ENCODE data around the gene LUC7L. TPM values are rescaled to one million over a fixed set of nuclear protein-coding genes. Genes with fewer than 3 reads are reported as not detected.
A peak's percentile ranks its signal among the peaks of the same experiment; 100 is the strongest.
"Not testable (repeated sequence)": the region's sequence is repeated elsewhere in the genome, so short reads cannot be mapped to it uniquely, and the experiment has no call there.

LUC7L gene
- total RNA-seq, 6 donors from 2014 or later: 57.9 to 394 (median 108) TPM

DNA sequence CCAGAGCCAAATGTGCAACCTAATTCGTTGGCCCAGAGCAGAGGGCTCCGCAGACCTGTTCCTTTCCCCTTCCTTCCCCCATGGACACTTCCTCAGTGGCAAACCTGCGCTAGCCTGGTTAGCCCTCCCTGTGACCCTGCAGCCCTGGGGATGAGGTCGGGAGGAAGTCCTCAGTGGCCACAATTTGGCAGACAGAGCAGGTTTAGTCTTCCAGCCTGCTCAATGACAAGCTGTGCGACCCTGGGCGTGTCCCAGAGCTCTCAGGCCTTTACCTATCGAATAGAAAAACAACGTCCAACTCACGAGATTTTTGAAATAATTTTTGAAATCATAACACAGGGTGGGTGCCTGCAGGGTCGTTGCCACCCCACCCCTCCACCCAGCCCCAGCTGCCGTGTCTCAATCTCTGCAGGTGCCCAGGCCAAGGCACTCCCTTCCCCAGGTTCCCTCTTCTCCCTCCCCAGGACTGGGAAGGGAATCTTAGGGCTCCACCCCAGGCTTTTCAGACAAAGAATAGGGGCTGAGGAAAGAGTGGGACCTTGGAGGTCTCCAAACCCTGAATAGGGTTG lies 62.0 kb downstream of the LUC7L start:
- H3K4me1 ChIP-seq: peaks cover 14 to 18% (median 17%) of the 10 kb centered on the region in 4 donors
- H3K27me3 ChIP-seq: peaks cover 2 to 57% (median 35%) of the 10 kb centered on the region in 4 donors
- no peak for ATAC-seq (ENCODE audit: low FRiP score in 2 of 2)
- no peak overlapping the region for H3K27ac ChIP-seq
- H3K36me3 ChIP-seq: no peaks in the 10 kb centered on the region
- 12 to 16% methylated on average over 11 of the region's 11 CpGs for WGBS, 2 donors
- no peak overlapping the region for H3K4me3 ChIP-seq
- no peak for TF ChIP-seq POLR2A (IDR thresholded peaks at IDR 0.05)
- no peak for TF ChIP-seq EP300 (IDR thresholded peaks at IDR 0.05)
- TF ChIP-seq POLR2AphosphoS5 (IDR thresholded peaks at IDR 0.05): no peak
- TF ChIP-seq CTCF (IDR thresholded peaks at IDR 0.05): no peak
- H3K9me3 ChIP-seq: no peaks in the 10 kb centered on the region
- no peak for DNase-seq

DNA sequence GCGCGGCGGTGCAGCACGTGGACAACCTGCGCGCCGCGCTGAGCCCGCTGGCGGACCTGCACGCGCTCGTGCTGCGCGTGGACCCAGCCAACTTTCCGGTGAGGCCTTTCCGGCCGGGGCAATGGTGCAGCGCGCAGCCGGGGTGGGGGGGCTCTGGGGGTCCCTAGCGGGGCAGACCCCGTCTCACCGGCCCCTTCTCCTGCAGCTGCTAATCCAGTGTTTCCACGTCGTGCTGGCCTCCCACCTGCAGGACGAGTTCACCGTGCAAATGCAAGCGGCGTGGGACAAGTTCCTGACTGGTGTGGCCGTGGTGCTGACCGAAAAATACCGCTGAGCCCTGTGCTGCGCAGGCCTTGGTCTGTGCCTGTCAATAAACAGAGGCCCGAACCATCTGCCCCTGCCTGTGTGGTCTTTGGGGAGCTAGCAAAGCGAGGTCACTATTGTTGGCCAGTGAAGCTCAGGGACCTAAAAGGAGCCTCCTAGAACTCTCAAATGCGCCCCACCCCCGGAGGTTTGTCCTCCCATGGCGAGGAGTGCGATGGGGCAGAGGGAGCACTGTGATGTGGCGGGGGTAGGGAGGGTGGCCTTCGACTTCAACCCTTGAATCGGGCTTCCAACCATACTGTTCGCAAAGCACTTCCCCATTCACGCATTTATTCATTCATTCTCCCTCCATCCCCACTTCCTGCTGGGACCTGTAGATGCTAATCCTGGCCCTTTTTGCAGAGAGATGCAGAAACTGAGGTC lies 62.7 kb downstream of the LUC7L start:
- no peaks in the 10 kb centered on the region for H3K36me3 ChIP-seq
- ATAC-seq (ENCODE audit: low FRiP score in 2 of 2) (no peak), DNase-seq (peak in 1 of 2 donors; percentile 84)
- H3K9me3 ChIP-seq: no peaks in the 10 kb centered on the region
- TF ChIP-seq POLR2AphosphoS5 (IDR thresholded peaks at IDR 0.05) (no peak), EP300 (IDR thresholded peaks at IDR 0.05) (no peak), CTCF (IDR thresholded peaks at IDR 0.05) (no peak), POLR2A (IDR thresholded peaks at IDR 0.05) (no peak)
- H3K4me1 ChIP-seq: peaks cover 14 to 18% (median 17%) of the 10 kb centered on the region in 4 donors
- H3K27me3 ChIP-seq: peaks cover 2 to 55% (median 33%) of the 10 kb centered on the region in 4 donors
- peak overlapping the region in 1 of 4 donors; percentile 5 for H3K4me3 ChIP-seq
- 1 to 7% methylated on average over 9 to 20 of the region's 45 CpGs for WGBS, 2 donors
- H3K27ac ChIP-seq: no peak overlapping the region

DNA sequence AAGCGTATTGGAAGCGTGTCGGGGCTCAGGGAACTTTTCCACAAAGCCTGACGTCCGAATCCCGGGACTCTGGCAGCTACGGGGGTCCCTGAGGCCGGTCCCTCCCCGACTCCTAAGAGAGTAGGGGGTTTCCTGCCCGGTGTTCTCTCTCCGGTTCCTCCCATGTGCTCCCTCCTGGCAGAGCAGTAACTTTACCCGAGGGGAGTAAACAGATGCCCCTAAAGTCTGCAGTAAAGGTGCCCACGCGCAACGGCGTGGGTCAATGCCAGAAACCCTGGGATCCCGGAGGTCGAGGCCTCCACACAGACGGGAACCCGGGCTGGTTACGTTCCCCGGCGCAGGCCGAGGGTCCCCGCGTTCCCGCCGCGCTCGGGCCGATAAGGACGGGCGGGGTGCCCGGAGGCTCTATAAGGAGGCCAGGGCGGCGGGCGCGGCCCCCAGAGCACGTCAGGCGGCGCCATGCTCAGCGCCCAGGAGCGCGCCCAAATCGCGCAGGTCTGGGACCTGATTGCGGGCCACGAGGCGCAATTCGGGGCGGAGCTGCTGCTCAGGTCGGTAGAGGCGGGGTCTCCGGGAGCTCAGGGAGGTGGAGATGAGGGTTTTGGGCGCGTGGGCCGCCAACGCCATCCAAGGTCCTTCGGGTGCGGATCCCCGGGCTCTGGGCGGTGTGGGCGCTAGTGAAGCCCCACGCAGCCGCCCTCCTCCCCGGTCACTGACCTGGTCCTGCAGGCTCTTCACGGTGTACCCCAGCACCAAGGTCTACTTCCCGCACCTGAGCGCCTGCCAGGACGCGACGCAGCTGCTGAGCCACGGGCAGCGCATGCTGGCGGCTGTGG lies 63.5 kb downstream of the LUC7L start, which contains the start of gene HBM:
HBM (plus strand) TSS at position 440 of the 836 bp plus-strand sequence; CDS start at position 460, 20 bp downstream.
- TF ChIP-seq POLR2AphosphoS5 (IDR thresholded peaks at IDR 0.05) (no peak), CTCF (IDR thresholded peaks at IDR 0.05) (no peak), POLR2A (IDR thresholded peaks at IDR 0.05) (no peak), EP300 (IDR thresholded peaks at IDR 0.05) (no peak)
- 2 to 7% methylated on average over 33 to 56 of the region's 75 CpGs for WGBS, 2 donors
- ATAC-seq (ENCODE audit: low FRiP score in 2 of 2) (peak in 1 of 2 donors; percentile 6), DNase-seq (peak in 1 of 2 donors; percentile 84)
- Histone ChIP-seq H3K9me3 (no peaks in the 10 kb centered on the region), H3K4me3 (peak within 1 kb of the TSS in 2 of 4 donors; percentile 6 to 26), H3K4me1 (peaks cover 14 to 18% (median 17%) of the 10 kb centered on the region in 4 donors), H3K27ac (no peak within 1 kb of the TSS), H3K27me3 (peaks cover 2 to 50% (median 31%) of the 10 kb centered on the region in 4 donors), H3K36me3 (no peaks in the 10 kb centered on the region)

DNA sequence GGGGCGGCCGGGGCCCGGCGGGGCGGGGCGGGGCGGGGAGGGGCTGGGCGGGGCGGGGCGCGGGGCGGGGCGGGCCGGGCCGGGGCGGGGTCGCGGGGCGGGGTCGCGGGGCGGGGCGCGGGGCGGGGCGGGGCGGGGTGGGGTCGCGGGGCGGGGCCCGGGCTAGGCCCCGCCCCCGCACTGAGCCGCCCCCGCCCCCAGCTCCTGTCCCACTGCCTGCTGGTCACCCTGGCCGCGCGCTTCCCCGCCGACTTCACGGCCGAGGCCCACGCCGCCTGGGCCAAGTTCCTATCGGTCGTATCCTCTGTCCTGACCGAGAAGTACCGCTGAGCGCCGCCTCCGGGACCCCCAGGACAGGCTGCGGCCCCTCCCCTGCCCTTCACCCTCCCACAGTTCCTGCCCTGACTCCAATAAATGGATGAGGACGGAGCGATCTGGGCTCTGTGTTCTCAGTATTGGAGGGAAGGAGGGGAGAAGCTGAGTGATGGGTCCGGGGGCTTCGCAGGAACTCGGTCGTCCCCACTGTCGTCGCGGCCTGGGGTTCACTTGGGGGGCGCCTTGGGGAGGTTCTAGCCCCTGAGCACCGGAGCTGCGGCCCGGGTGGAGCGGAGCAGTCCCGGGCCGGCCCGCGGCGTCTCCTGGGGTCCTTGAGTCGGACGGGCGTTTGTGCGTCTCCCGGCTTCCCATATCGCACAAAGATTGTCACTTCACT lies 64.3 kb downstream of the LUC7L start:
- Histone ChIP-seq H3K9me3 (no peaks in the 10 kb centered on the region), H3K36me3 (no peaks in the 10 kb centered on the region), H3K4me3 (peak overlapping the region in 2 of 4 donors; percentile 6 to 26), H3K4me1 (peaks cover 14 to 18% (median 17%) of the 10 kb centered on the region in 4 donors), H3K27ac (no peak overlapping the region), H3K27me3 (peaks cover 2 to 45% (median 28%) of the 10 kb centered on the region in 4 donors)
- ATAC-seq (ENCODE audit: low FRiP score in 2 of 2): no peak
- 3 to 6% methylated on average over 15 to 30 of the region's 77 CpGs for WGBS, 2 donors
- TF ChIP-seq POLR2AphosphoS5 (IDR thresholded peaks at IDR 0.05) (no peak), EP300 (IDR thresholded peaks at IDR 0.05) (no peak), POLR2A (IDR thresholded peaks at IDR 0.05) (no peak), CTCF (IDR thresholded peaks at IDR 0.05) (no peak)
- DNase-seq: peak in 1 of 2 donors; percentile 78

DNA sequence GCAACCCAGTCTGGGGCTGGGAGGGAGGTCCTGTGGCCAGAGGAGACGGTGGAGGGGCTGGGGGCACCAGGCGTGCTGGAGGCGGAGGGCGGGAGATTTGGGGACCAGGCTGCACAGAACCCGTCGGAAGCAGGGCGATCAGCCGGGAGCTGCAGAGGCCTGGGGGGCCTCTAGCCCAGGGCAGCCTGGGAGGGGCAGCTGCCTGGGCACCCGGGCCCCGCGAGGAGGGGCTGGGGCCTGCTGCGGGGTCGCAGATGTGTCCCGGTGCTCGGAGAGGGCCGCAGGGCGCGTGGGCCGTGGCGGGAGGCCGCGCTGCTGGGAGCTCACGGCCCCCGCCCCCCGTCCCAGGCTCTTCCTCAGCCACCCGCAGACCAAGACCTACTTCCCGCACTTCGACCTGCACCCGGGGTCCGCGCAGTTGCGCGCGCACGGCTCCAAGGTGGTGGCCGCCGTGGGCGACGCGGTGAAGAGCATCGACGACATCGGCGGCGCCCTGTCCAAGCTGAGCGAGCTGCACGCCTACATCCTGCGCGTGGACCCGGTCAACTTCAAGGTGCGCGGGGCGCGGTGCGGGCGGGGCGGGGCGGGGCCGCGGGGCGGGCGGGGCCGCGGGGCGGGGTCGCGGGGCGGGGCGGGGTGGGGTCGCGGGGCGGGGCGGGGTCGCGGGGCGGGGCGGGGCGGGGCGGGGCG lies 65.0 kb downstream of the LUC7L start:
- not testable (repeated sequence) for DNase-seq, H3K9me3 ChIP-seq, H3K4me3 ChIP-seq, H3K27ac ChIP-seq, H3K36me3 ChIP-seq
- Histone ChIP-seq H3K27me3 (peaks cover 2 to 44% (median 27%) of the 10 kb centered on the region in 4 donors), H3K4me1 (peaks cover 14 to 18% (median 17%) of the 10 kb centered on the region in 4 donors)
- WGBS, 2 donors: no CpG with 5 or more reads among the region's 80 CpGs
- peak in 1 of 2 donors; percentile 21 for ATAC-seq (ENCODE audit: low FRiP score in 2 of 2)

GRCh38 chr16:163696-164095 lies 65.6 kb downstream of the LUC7L start:
- H3K27ac ChIP-seq; H3K36me3 ChIP-seq; ATAC-seq (ENCODE audit: low FRiP score in 2 of 2); H3K9me3 ChIP-seq; DNase-seq; H3K4me3 ChIP-seq: not testable (repeated sequence)
- 0 to 23% methylated on average over 2 to 3 of the region's 3 CpGs for WGBS, 2 donors
- H3K27me3 ChIP-seq: peaks cover 2 to 38% (median 25%) of the 10 kb centered on the region in 4 donors
- peaks cover 14 to 18% (median 17%) of the 10 kb centered on the region in 4 donors for H3K4me1 ChIP-seq

Measured in upper lobe of left lung (tissue), 6 donors.